Smooth muscle cell (in vitro differentiated cells): ENCODE results near the gene PRR33. TPM values are rescaled to one million over a fixed set of nuclear protein-coding genes. Genes with fewer than 3 reads are reported as not detected.

Experiments used
- DNase-seq: peaks from one replicate; lab custom pipeline; 2025; ENCODE audit not compliant: unreplicated experiment; lab: John Stamatoyannopoulos, UW
- H2AFZ ChIP-seq: fragments of 200-600 bp; sonication (generic); 2 replicates; pipeline ENCODE4 v1.6.0; 2016; ENCODE audit warnings: antibody characterized with exemption, low read depth, mild to moderate bottlenecking
- H3F3A ChIP-seq: fragments of 200-600 bp; sonication (generic); 2 replicates; pipeline ENCODE4 v1.6.0; 2017; ENCODE audit warnings: antibody characterized with exemption, low read depth
- H3K27ac ChIP-seq: fragments of 200-600 bp; sonication (generic); 2 replicates; pipeline ENCODE4 v1.5.1; 2016; ENCODE audit warnings: low read depth, mild to moderate bottlenecking
- H3K27me3 ChIP-seq: fragments of 200-600 bp; sonication (generic); 2 replicates; pipeline ENCODE4 v1.6.1; 2016; ENCODE audit warnings: low read depth, mild to moderate bottlenecking
- H3K36me3 ChIP-seq: fragments of 200-600 bp; sonication (generic); 2 replicates; pipeline ENCODE4 v1.5.1; 2016; ENCODE audit warnings: low read depth
- H3K4me1 ChIP-seq: fragments of 200-600 bp; sonication (generic); 2 replicates; pipeline ENCODE4 v1.5.1; 2016; ENCODE audit warnings: low read depth
- H3K4me2 ChIP-seq: fragments of 200-600 bp; sonication (generic); 2 replicates; pipeline ENCODE4 v1.6.0; 2016; ENCODE audit warnings: mild to moderate bottlenecking
- H3K4me3 ChIP-seq: fragments of 200-600 bp; sonication (generic); 2 replicates; pipeline ENCODE4 v1.5.1; 2016; ENCODE audit warnings: mild to moderate bottlenecking
- H3K79me2 ChIP-seq: fragments of 200-600 bp; sonication (generic); 2 replicates; pipeline ENCODE4 v1.6.0; 2016; ENCODE audit warnings: low read depth, mild to moderate bottlenecking
- H3K9ac ChIP-seq: fragments of 200-600 bp; sonication (generic); 2 replicates; pipeline ENCODE4 v1.6.0; 2016; ENCODE audit warnings: low read depth
- H3K9me3 ChIP-seq: fragments of 200-600 bp; sonication (generic); replicated peaks from 2 replicates; pipeline ENCODE4 v1.5.1; 2016; ENCODE audit warnings: low read depth
- H4K20me1 ChIP-seq: fragments of 200-600 bp; sonication (generic); 2 replicates; pipeline ENCODE4 v1.6.0; 2016; ENCODE audit warnings: low read depth
- CTCF ChIP-seq: fragments of 200-600 bp; sonication (generic); IDR thresholded peaks from 2 replicates; pipeline ENCODE4 v1.5.1; 2017; ENCODE audit warnings: borderline replicate concordance, mild to moderate bottlenecking, antibody characterized with exemption; ENCODE audit not compliant: insufficient read depth, poor library complexity, severe bottlenecking
- WGBS: methylation state at CpG from one replicate; pipeline ENCODE4 v1.1.7; 2016; ENCODE audit warnings: low lambda C conversion rate; 5-methylcytosine and 5-hydroxymethylcytosine counted together
- polyA plus RNA-seq: library from polyadenylated mRNA; unstranded; fragments of >200 nt; fragmentation: Nextera tagmentation; extraction: Ambion mirVana; gene quantifications from 2 replicates; pipeline ENCODE4 v1.2.1, GENCODE V29; 2016
- total RNA-seq: library from RNA; depleted of rRNA; stranded (reverse); fragments of >200 nt; gene quantifications from 2 replicates; pipeline ENCODE4 v1.2.3, GENCODE V29; 2014

PRR33 gene
- total and polyA plus RNA-seq, 2 experiments from 2014 or later, result not detected

- no peaks in the 10 kb centered on the region for H3K27me3 ChIP-seq
- H2AFZ ChIP-seq, result no peak overlapping the region
- no peak overlapping the region for H3K4me3 ChIP-seq
- no peak overlapping the region for H3K27ac ChIP-seq
- H3K4me2 ChIP-seq, result no peak overlapping the region
- peaks cover 5% of the 10 kb centered on the region for H3F3A ChIP-seq
- no peaks in the 10 kb centered on the region for H3K9me3 ChIP-seq
- no peaks in the 10 kb centered on the region for H3K4me1 ChIP-seq
- DNase-seq, result no peak
- H3K79me2 ChIP-seq, result no peaks in the 10 kb centered on the region
- no peaks in the 10 kb centered on the region for H4K20me1 ChIP-seq
- H3K9ac ChIP-seq, result no peak overlapping the region
- no peaks in the 10 kb centered on the region for H3K36me3 ChIP-seq
- WGBS, result 88% methylated on average over 12 of the region's 12 CpGs
- no peak for TF ChIP-seq CTCF
These were observed 5.2 kb upstream of the PRR33 start for GRCh38 chr11:1896923-1897322.

- no peak overlapping the region for H3K4me2 ChIP-seq
- H3K4me1 ChIP-seq, result no peaks in the 10 kb centered on the region
- 87% methylated on average over 10 of the region's 10 CpGs for WGBS
- no peak overlapping the region for H3K4me3 ChIP-seq
- no peak for DNase-seq
- TF ChIP-seq CTCF, result no peak
- H3K9me3 ChIP-seq, result no peaks in the 10 kb centered on the region
- no peaks in the 10 kb centered on the region for H3K79me2 ChIP-seq
- no peak overlapping the region for H3K9ac ChIP-seq
- H3K36me3 ChIP-seq, result no peaks in the 10 kb centered on the region
- H2AFZ ChIP-seq, result no peak overlapping the region
- peaks cover 5% of the 10 kb centered on the region for H3F3A ChIP-seq
- H3K27me3 ChIP-seq, result no peaks in the 10 kb centered on the region
- no peaks in the 10 kb centered on the region for H4K20me1 ChIP-seq
- no peak overlapping the region for H3K27ac ChIP-seq
These were observed 4.8 kb upstream of the PRR33 start for GRCh38 chr11:1896468-1896867.

GRCh38 chr11:1894759-1895158 is 3.1 kb upstream of the PRR33 start:
- H3K27ac ChIP-seq, result no peak overlapping the region
- no peak for TF ChIP-seq CTCF
- no peak for DNase-seq
- WGBS, result 94% methylated on average over 11 of the region's 11 CpGs
- no peak overlapping the region for H3K4me2 ChIP-seq
- H3K79me2 ChIP-seq, result no peaks in the 10 kb centered on the region
- peaks cover 5% of the 10 kb centered on the region for H3F3A ChIP-seq
- H3K27me3 ChIP-seq, result no peaks in the 10 kb centered on the region
- no peaks in the 10 kb centered on the region for H4K20me1 ChIP-seq
- no peak overlapping the region for H2AFZ ChIP-seq
- no peaks in the 10 kb centered on the region for H3K4me1 ChIP-seq
- H3K4me3 ChIP-seq, result no peak overlapping the region
- H3K9me3 ChIP-seq, result no peaks in the 10 kb centered on the region
- no peaks in the 10 kb centered on the region for H3K36me3 ChIP-seq
- no peak overlapping the region for H3K9ac ChIP-seq

GRCh38 chr11:1893581-1894359 is 2.1 kb upstream of the PRR33 start:
- Histone ChIP-seq H3K9me3 (no peaks in the 10 kb centered on the region), H3K9ac (no peak overlapping the region), H3K4me3 (no peak overlapping the region), H3K4me2 (no peak overlapping the region), H2AFZ (no peak overlapping the region), H4K20me1 (no peaks in the 10 kb centered on the region), H3K4me1 (no peaks in the 10 kb centered on the region), H3F3A (peaks cover 5% of the 10 kb centered on the region), H3K27ac (no peak overlapping the region), H3K36me3 (no peaks in the 10 kb centered on the region), H3K79me2 (no peaks in the 10 kb centered on the region), H3K27me3 (no peaks in the 10 kb centered on the region)
- DNase-seq, result no peak
- 95% methylated on average over 3 of the region's 5 CpGs for WGBS
- TF ChIP-seq CTCF, result no peak
